ENCODE results near the gene C10orf105. TPM values are rescaled to one million over a fixed set of nuclear protein-coding genes. Genes with fewer than 3 reads are reported as not detected.

C10orf105 gene
- total RNA-seq, 4 donors from 2014 or later: 0.06 to 0.17 (median 0.11) TPM; not detected in 1

Other genes starting within 250 kb of the C10orf105 start
- 100 to 1,000 TPM in 2 of 4 donors, 10 to 100 TPM in 2; 37.8 to 118 (median 90.3) TPM for gene VSIR, start 53.7 kb upstream of the C10orf105 start, total RNA-seq
- 100 to 1,000 TPM; 537 to 740 (median 698) TPM for gene PSAP, start 131.5 kb upstream of the C10orf105 start, total RNA-seq
- gene CHST3, start 244.6 kb upstream of the C10orf105 start, total RNA-seq: 10 to 100 TPM; 24.1 to 43.0 (median 38.7) TPM

Data from esophagus muscularis mucosa (tissue), 4 donors.